ENCODE measurements around the gene ITPRID2. TPM values are rescaled to one million over a fixed set of nuclear protein-coding genes. Genes with fewer than 3 reads are reported as not detected.

The ITPRID2 gene
- total RNA-seq, 2 donors from 2014 or later: 224 to 274 TPM

GRCh38 chr2:181972431-181973170 is 81.1 kb downstream of the ITPRID2 start:
- Histone ChIP-seq H3K27ac (no peak overlapping the region), H3K9me3 (no peaks in the 10 kb centered on the region), H3K4me3 (no peak overlapping the region), H3K27me3 (no peaks in the 10 kb centered on the region), H3K36me3 (replicated peaks in 1 of 2; ENCODE audit: insufficient read depth in 1 of 2, low read depth in 2 of 2) (no peaks in the 10 kb centered on the region), H3K4me1 (peaks cover 14% of the 10 kb centered on the region)
- TF ChIP-seq CTCF (IDR thresholded peaks at IDR 0.05): no peak
- no peak for DNase-seq
- ATAC-seq: no peak
- intact Hi-C loops (cut with DNase I): no loop called here
- WGBS, 2 donors: 91 to 93% methylated on average over 5 of the region's 5 CpGs

- Histone ChIP-seq H3K27me3 (no peaks in the 10 kb centered on the region), H3K4me3 (no peak overlapping the region), H3K36me3 (replicated peaks in 1 of 2; ENCODE audit: insufficient read depth in 1 of 2, low read depth in 2 of 2) (no peaks in the 10 kb centered on the region), H3K9me3 (no peaks in the 10 kb centered on the region), H3K27ac (no peak overlapping the region), H3K4me1 (peaks cover 14% of the 10 kb centered on the region)
- ATAC-seq (no peak), DNase-seq (no peak)
- intact Hi-C loops (cut with DNase I): no loop called here
- TF ChIP-seq CTCF (IDR thresholded peaks at IDR 0.05): no peak
- no peak for TF ChIP-seq POLR2A (IDR thresholded peaks at IDR 0.05)
- 80% methylated on average over 5 of the region's 5 CpGs for WGBS, 2 donors
These were observed 81.7 kb downstream of the ITPRID2 start for GRCh38 chr2:181973171-181973783.

GRCh38 chr2:181977661-181978350 is 86.3 kb downstream of the ITPRID2 start:
- 84% methylated on average over 5 of the region's 5 CpGs for WGBS, 2 donors

DNA sequence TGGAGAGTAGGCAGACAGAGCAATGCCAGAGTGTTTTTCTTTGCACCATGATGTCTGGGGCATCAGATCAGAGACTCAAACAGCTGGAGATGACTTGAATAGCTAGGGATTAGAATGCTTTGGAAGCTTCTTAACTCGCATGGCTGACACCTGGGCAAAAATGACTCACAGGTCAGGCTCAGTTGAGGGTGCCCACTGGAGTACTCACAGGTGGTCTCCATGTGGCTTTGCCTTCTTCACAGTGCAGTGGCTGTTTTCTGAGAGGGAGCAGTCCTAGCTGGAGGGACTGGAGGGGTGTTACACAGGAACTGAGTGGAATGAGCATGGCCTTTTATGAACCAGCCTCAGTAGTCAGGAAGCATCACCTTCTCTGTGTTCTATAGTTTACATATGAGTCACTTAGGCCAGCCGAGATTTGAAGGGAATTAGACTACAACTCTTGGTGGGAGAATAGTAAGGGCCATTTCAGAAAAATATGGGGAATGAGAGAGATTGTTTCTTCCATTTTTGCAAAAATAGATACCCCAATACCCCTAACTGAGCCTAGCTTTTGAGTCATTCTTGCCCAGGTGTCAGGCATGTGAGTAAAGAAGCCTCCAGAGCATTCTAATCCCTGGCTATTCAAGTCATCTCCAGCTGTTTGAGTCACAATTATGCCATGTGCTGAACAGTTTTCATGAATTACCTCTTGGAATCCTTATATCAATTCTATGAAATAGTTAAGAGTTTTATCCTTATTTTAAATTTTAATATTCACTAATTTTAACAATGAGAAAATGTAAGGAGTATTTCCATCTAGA is 87.0 kb downstream of the ITPRID2 start:
- H3K27ac ChIP-seq: no peak overlapping the region
- WGBS, 2 donors: 79 to 82% methylated on average over 1 to 2 of the region's 2 CpGs
- no peaks in the 10 kb centered on the region for H3K27me3 ChIP-seq
- intact Hi-C loops (cut with DNase I): no loop called here
- DNase-seq (no peak), ATAC-seq (no peak)
- TF ChIP-seq POLR2A (IDR thresholded peaks at IDR 0.05) (no peak), CTCF (IDR thresholded peaks at IDR 0.05) (no peak)
- no peaks in the 10 kb centered on the region for H3K4me1 ChIP-seq
- no peak overlapping the region for H3K4me3 ChIP-seq
- H3K9me3 ChIP-seq: no peaks in the 10 kb centered on the region
- no peaks in the 10 kb centered on the region for H3K36me3 ChIP-seq (replicated peaks in 1 of 2; ENCODE audit: insufficient read depth in 1 of 2, low read depth in 2 of 2)

More at GRCh38 chr2:181977661-181978350, 86.3 kb downstream of the ITPRID2 start:
- DNase-seq (no peak), ATAC-seq (no peak)
- Histone ChIP-seq H3K9me3 (no peaks in the 10 kb centered on the region), H3K4me1 (no peaks in the 10 kb centered on the region), H3K4me3 (no peak overlapping the region), H3K36me3 (replicated peaks in 1 of 2; ENCODE audit: insufficient read depth in 1 of 2, low read depth in 2 of 2) (no peaks in the 10 kb centered on the region), H3K27ac (no peak overlapping the region), H3K27me3 (no peaks in the 10 kb centered on the region)
- TF ChIP-seq POLR2A (IDR thresholded peaks at IDR 0.05) (no peak), CTCF (IDR thresholded peaks at IDR 0.05) (no peak)
- intact Hi-C loops (cut with DNase I): no loop called here

Other genes with a start within 250 kb of the ITPRID2 start
- gene CERKL, start 234.6 kb upstream of the ITPRID2 start, total RNA-seq: under 1 TPM; 0.52 to 0.66 TPM
- gene NEUROD1, start 211.2 kb upstream of the ITPRID2 start, total RNA-seq: 1 to 10 TPM; 2.6 TPM
- gene PPP1R1C, start 94.1 kb downstream of the ITPRID2 start, total RNA-seq: 1 to 10 TPM in 1 of 2 donors, not detected in 1; 7.3 TPM

All from body of pancreas (tissue), 4 donors.